Sigmoid colon (tissue), 7 donors: ENCODE data around the gene WNT5B. TPM values are rescaled to one million over a fixed set of nuclear protein-coding genes. Genes with fewer than 3 reads are reported as not detected.

Experiments used
- DNase-seq: peaks from one replicate; pipeline ENCODE4 v3.0.0-alpha.2; 2019
- H3K27ac ChIP-seq, 4 donors: fragments of 200-600 bp; sonication (generic); one replicate each; pipeline ENCODE4 v1.5.1; 2016 to 2019; ENCODE audit warnings: mild to moderate bottlenecking in 1 of 4
- H3K27me3 ChIP-seq, 3 donors: fragments of 200-600 bp; sonication (generic); one replicate each; pipeline ENCODE4 v1.5.1; 2019; ENCODE audit warnings: mild to moderate bottlenecking in 1 of 3
- H3K36me3 ChIP-seq, 4 donors: fragments of 200-600 bp; sonication (generic); one replicate each; pipeline ENCODE4 v1.5.1; 2016 to 2019
- H3K4me1 ChIP-seq, 4 donors: fragments of 200-600 bp; sonication (generic); one replicate each; pipeline ENCODE4 v1.5.1; 2017 to 2019
- H3K4me3 ChIP-seq, 4 donors: fragments of 200-600 bp; sonication (generic); one replicate each; pipeline ENCODE4 v1.5.1; 2017 to 2019; ENCODE audit warnings: mild to moderate bottlenecking in 2 of 4, moderate library complexity in 1 of 4
- H3K9me3 ChIP-seq, 4 donors: fragments of 200-600 bp in 3 of 4; sonication (generic) in 3 of 4; one replicate each; pipeline versions ENCODE4 v1.5.1 to v1.6.1; 2013 to 2019
- CTCF ChIP-seq, 4 experiments: fragments of 450-650 bp in 3 of 4; fragments of 200-600 bp in 1 of 4; IDR thresholded peaks; one replicate each; pipeline ENCODE4 v1.5.1; 2016 to 2019; ENCODE audit warnings: antibody characterized with exemption in 4 of 4, mild to moderate bottlenecking in 3 of 4, moderate library complexity in 2 of 4
- EP300 ChIP-seq, 4 donors: sonication (generic); formaldehyde crosslinking; IDR thresholded peaks; one replicate each; pipeline ENCODE4 v1.6.1; 2017; ENCODE audit warnings: antibody characterized with exemption in 4 of 4
- POLR2A ChIP-seq, 2 donors: fragments of 450-650 bp; IDR thresholded peaks; one replicate each; pipeline ENCODE4 v1.6.1; 2016; ENCODE audit warnings: antibody characterized with exemption in 2 of 2, mild to moderate bottlenecking in 2 of 2, moderate library complexity in 2 of 2
- POLR2AphosphoS5 ChIP-seq, 4 donors: sonication (generic); formaldehyde crosslinking; IDR thresholded peaks; one replicate each; pipeline ENCODE4 v1.6.1; 2017; ENCODE audit warnings: antibody characterized with exemption in 4 of 4
- WGBS, 2 donors: extraction: QIAGEN DNeasy Blood & Tissue Kit; methylation state at CpG; one replicate each; pipeline ENCODE4 v1.1.7; 2013; 5-methylcytosine and 5-hydroxymethylcytosine counted together
- intact Hi-C: fragments of 100-400 bp; cut with DNase I; formaldehyde crosslinking; loops from one replicate; pipeline ENCODE4 v1.15.1; 2023
- polyA plus RNA-seq, 3 donors: library from polyadenylated mRNA; stranded (reverse); fragments of 200-250 nt; gene quantifications; one replicate each; pipeline ENCODE4 v1.2.3, GENCODE V29; 2013
- total RNA-seq, 4 donors: library from RNA; depleted of rRNA; stranded (reverse); fragments of >200 nt; gene quantifications; one replicate each; pipeline ENCODE4 v1.1.0, GENCODE V29; 2016
- donor health status: healthy with polysubstance abuse.
- donor health status: Bipolar disorder and iron deficiency.
- donor health status: healthy.

The WNT5B gene
- total and polyA plus RNA-seq, 7 donors: 0.69 to 72.3 (median 8.4) TPM

- no peaks in the 10 kb centered on the region for H3K36me3 ChIP-seq
- 48 to 61% methylated on average over 18 of the region's 20 CpGs for WGBS, 2 donors
- TF ChIP-seq CTCF (IDR thresholded peaks at IDR 0.05) (no peak), EP300 (IDR thresholded peaks at IDR 0.05) (peak in 1 of 4 donors; percentile 0), POLR2AphosphoS5 (IDR thresholded peaks at IDR 0.05) (peak; percentile 43 to 74 (median 54)), POLR2A (IDR thresholded peaks at IDR 0.05) (peak in 1 of 2 donors; percentile 18)
- H3K4me3 ChIP-seq: peak overlapping the region in 2 of 4 donors; percentile 19 to 20
- H3K27me3 ChIP-seq: no peaks in the 10 kb centered on the region
- H3K9me3 ChIP-seq: no peaks in the 10 kb centered on the region
- H3K4me1 ChIP-seq: peaks cover 0 to 29% (median 13%) of the 10 kb centered on the region in 4 donors
- peak overlapping the region; percentile 83 to 86 (median 84) for H3K27ac ChIP-seq
- peak; percentile 89 for DNase-seq
- intact Hi-C loops: loop anchor here (5.0 kb wide), 1 partner anchor 372 kb away; no protein-coding TSS in a partner anchor
Measured at GRCh38 chr12:1660304-1661187, 31.5 kb downstream of the WNT5B start.

GRCh38 chr12:1661553-1662335, 32.7 kb downstream of the WNT5B start:
- no peaks in the 10 kb centered on the region for H3K27me3 ChIP-seq
- TF ChIP-seq CTCF (IDR thresholded peaks at IDR 0.05): no peak
- no peak for TF ChIP-seq EP300 (IDR thresholded peaks at IDR 0.05)
- TF ChIP-seq POLR2AphosphoS5 (IDR thresholded peaks at IDR 0.05): peak; percentile 62 to 87 (median 79)
- TF ChIP-seq POLR2A (IDR thresholded peaks at IDR 0.05): peak; percentile 6 to 34
- WGBS, 2 donors: 2 to 4% methylated on average over 61 to 69 of the region's 69 CpGs
- peak overlapping the region; percentile 84 to 95 (median 89) for H3K27ac ChIP-seq
- intact Hi-C loops: loop anchor here (2.0 to 5.0 kb wide), 2 partner anchors 29 to 371 kb away; partner anchors contain the start of gene ADIPOR2
- no peaks in the 10 kb centered on the region for H3K36me3 ChIP-seq
- peak overlapping the region; percentile 38 to 55 (median 44) for H3K4me3 ChIP-seq
- no peaks in the 10 kb centered on the region for H3K9me3 ChIP-seq
- H3K4me1 ChIP-seq: peaks cover 0 to 29% (median 13%) of the 10 kb centered on the region in 4 donors
- peak; percentile 97 for DNase-seq

GRCh38 chr12:1662761-1663439, 33.9 kb downstream of the WNT5B start:
- intact Hi-C loops: loop anchor here (2.0 to 5.0 kb wide), 2 partner anchors 28 to 369 kb away; partner anchors contain the start of gene ADIPOR2

More at GRCh38 chr12:1662761-1663439, 33.9 kb downstream of the WNT5B start:
- H3K27ac ChIP-seq: peak overlapping the region; percentile 48 to 71 (median 54)
- no peaks in the 10 kb centered on the region for H3K36me3 ChIP-seq
- H3K27me3 ChIP-seq: no peaks in the 10 kb centered on the region
- H3K9me3 ChIP-seq: no peaks in the 10 kb centered on the region
- peak; percentile 78 for DNase-seq
- WGBS, 2 donors: 15 to 41% methylated on average over 46 of the region's 46 CpGs
- peak overlapping the region in 1 of 4 donors; percentile 5 for H3K4me3 ChIP-seq
- TF ChIP-seq CTCF (IDR thresholded peaks at IDR 0.05) (peak in 1 of 4 experiments; percentile 19), POLR2AphosphoS5 (IDR thresholded peaks at IDR 0.05) (no peak), EP300 (IDR thresholded peaks at IDR 0.05) (no peak)
- H3K4me1 ChIP-seq: peaks cover 0 to 23% (median 13%) of the 10 kb centered on the region in 4 donors
